GM20000 (cell line): ENCODE data around the gene CPM.
A peak's percentile ranks its signal among the peaks of the same experiment; 100 is the strongest.

Experiments
- DNase-seq: peaks from one replicate; pipeline ENCODE4 v3.0.0; 2012; ENCODE audit warnings: low spot score
- CTCF ChIP-seq: IDR thresholded peaks from 2 replicates; pipeline ENCODE4 v1.5.1; 2012; ENCODE audit warnings: mild to moderate bottlenecking, control low read depth; ENCODE audit errors: extremely low read depth, missing control alignments

Gene CPM

GRCh38 chr12:68880660-68881325 is 52.2 kb downstream of the CPM start:
- no peak for DNase-seq
- TF ChIP-seq CTCF = no peak

- no peak for DNase-seq
- TF ChIP-seq CTCF = no peak
Measured at GRCh38 chr12:68878846-68879245, 54.1 kb downstream of the CPM start.

- DNase-seq = no peak
- TF ChIP-seq CTCF = no peak
Measured at GRCh38 chr12:68878283-68878682, 54.7 kb downstream of the CPM start.

- DNase-seq = no peak
- TF ChIP-seq CTCF = no peak
Measured at GRCh38 chr12:68877583-68877982, 55.4 kb downstream of the CPM start.

GRCh38 chr12:68876461-68876860 is 56.5 kb downstream of the CPM start:
- DNase-seq = no peak
- no peak for TF ChIP-seq CTCF

GRCh38 chr12:68873316-68873715 is 59.7 kb downstream of the CPM start:
- TF ChIP-seq CTCF = no peak

GRCh38 chr12:68871921-68872320 is 61.0 kb downstream of the CPM start:
- peak; percentile 9 for TF ChIP-seq CTCF
- DNase-seq = peak; percentile 9

More at GRCh38 chr12:68873316-68873715, 59.7 kb downstream of the CPM start:
- no peak for DNase-seq
